Measurements from ENCODE around the gene TOP1. TPM values are rescaled to one million over a fixed set of nuclear protein-coding genes. Genes with fewer than 3 reads are reported as not detected.

TOP1 gene
- total RNA-seq, 6 experiments from 2014 or later, result 17.3 to 29.7 (median 25.5) TPM

DNA sequence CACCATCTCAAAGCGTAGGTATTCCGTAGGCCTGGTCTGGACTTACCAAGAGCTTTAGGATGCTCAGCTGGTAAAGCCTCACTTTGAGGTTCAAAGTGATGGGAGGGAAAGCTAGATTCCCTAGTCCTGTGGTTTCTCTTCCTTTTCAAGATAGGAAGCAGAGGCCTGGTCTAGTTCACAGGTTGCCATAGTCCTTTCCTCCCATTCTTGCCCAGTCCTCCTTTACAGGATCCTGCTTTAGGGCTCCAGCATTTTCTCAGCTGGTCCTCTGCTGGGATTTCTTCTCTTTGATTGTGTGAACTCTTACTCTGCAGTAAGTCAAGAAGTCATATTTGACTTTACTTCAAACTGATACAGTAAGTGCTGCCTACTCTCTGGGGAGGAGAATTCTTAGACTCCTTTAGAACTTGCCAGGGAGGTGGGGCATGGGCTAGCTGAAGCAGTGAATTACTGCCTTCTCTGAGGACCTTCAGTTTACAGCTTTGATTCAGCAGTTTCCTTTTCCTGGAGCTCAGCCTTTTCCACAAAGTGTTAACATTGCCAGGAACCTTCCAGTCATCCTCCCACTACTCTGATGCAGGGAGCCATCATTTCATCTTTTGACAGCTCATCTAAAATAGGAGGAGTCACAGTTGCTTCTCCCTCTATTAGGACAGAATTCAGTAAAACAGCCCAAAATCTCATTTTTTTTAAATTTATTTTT is 65.9 kb downstream of the TOP1 start:
- Histone ChIP-seq H3K27me3 (no peaks in the 10 kb centered on the region), H3K36me3 (peaks cover 0 to 41% (median 12%) of the 10 kb centered on the region in 4 donors), H3K4me3 (no peak overlapping the region), H3K27ac (no peak overlapping the region), H3K4me1 (peaks cover 0 to 19% (median 7%) of the 10 kb centered on the region in 4 donors), H3K9me3 (no peaks in the 10 kb centered on the region)
- no peak for ATAC-seq
- TF ChIP-seq, protein P1, sequence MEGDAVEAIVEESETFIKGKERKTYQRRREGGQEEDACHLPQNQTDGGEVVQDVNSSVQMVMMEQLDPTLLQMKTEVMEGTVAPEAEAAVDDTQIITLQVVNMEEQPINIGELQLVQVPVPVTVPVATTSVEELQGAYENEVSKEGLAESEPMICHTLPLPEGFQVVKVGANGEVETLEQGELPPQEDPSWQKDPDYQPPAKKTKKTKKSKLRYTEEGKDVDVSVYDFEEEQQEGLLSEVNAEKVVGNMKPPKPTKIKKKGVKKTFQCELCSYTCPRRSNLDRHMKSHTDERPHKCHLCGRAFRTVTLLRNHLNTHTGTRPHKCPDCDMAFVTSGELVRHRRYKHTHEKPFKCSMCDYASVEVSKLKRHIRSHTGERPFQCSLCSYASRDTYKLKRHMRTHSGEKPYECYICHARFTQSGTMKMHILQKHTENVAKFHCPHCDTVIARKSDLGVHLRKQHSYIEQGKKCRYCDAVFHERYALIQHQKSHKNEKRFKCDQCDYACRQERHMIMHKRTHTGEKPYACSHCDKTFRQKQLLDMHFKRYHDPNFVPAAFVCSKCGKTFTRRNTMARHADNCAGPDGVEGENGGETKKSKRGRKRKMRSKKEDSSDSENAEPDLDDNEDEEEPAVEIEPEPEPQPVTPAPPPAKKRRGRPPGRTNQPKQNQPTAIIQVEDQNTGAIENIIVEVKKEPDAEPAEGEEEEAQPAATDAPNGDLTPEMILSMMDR (IDR thresholded peaks at IDR 0.05), result no peak
- TF ChIP-seq POLR2A (IDR thresholded peaks at IDR 0.05), result no peak
- intact Hi-C loops (cut with DNase I), result loop anchor here (5.0 to 10.0 kb wide), 2 partner anchors 100 to 107 kb away; no protein-coding TSS in a partner anchor
- DNase-seq, result no peak
- WGBS (ENCODE audit: insufficient coverage, low coverage, low lambda C conversion rate, missing lambda C conversion rate), result 100% methylated on average over 2 of the region's 2 CpGs

DNA sequence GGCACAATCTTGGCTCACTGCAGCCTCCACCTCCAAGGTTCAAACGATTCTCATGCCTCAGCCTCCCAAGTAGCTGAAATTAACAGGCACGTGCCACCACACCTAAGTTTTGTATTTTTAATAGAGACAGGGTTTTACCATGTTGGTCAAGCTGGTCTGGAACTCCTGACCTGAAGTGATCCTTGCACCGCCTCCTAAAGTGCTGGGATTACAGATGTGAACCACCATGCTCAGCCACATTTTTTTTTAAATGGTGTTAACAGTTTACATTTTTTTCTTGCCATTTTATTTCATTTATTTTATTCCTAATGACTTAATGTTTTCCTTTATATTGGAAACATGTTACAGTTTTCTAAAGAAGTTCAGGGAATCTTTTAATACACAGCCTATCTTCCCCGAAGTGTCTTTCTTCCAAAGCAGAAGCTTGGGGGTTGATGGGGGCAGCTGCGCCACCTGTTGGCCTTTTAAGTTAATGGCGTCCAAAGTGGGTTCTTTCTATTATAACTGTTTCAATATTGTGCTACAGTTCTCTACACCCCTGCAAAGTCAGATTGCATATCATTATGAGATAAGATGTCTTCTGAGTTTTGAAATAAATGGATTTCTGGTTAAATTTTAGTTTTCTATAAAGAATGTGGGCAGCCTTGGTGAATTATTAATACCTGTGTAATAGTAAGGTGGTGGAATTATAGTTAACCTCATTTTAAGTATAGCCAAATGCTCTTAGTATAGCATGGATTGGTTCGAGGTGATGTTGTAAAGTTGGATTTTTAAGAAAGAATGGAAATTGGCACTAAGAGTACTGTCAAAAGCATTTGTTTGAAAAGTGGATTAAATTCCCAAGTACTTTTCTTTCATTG is 66.7 kb downstream of the TOP1 start:
- ATAC-seq (peak; percentile 77 to 86 (median 84)), DNase-seq (peak in 1 of 3 donors; percentile 30)
- 39% methylated on average over 7 of the region's 7 CpGs for WGBS (ENCODE audit: insufficient coverage, low coverage, low lambda C conversion rate, missing lambda C conversion rate)

DNA sequence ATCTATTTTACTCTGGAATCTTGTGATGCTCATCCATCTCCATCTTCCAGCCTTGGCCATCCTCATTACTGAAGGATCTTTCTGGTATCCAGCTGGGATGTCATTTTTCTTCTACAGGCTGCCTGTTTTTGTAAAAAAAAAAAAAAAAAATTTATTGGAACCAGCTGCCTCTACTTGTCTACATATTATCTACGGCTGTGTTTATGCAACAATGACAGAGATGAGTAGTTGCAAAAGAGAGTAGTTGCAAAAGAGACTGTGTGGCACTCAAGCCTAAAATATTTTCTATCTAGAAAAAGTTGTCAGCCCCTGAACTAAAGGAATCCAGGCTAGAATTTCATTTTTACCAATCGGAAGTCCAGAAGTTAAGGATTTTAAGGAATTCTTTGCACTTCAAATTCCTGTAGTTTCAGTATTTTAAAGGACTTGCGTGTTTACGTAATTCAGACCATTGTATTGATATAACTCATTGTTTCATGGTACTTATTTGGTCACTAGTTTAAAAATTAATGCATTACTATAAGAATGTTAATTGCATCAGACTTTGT is 70.2 kb downstream of the TOP1 start:
- Histone ChIP-seq H3K27me3 (no peaks in the 10 kb centered on the region), H3K4me3 (no peak overlapping the region), H3K4me1 (peaks cover 0 to 22% (median 8%) of the 10 kb centered on the region in 4 donors), H3K36me3 (peaks cover 0 to 64% (median 15%) of the 10 kb centered on the region in 4 donors), H3K27ac (peak overlapping the region in 1 of 3 donors; percentile 16), H3K9me3 (no peaks in the 10 kb centered on the region)
- peak; percentile 63 to 83 (median 76) for ATAC-seq
- WGBS (ENCODE audit: insufficient coverage, low coverage, low lambda C conversion rate, missing lambda C conversion rate), result 23% methylated on average over 4 of the region's 4 CpGs
- TF ChIP-seq POLR2A (IDR thresholded peaks at IDR 0.05), result no peak
- TF ChIP-seq, protein P1 (IDR thresholded peaks at IDR 0.05), result no peak
- intact Hi-C loops (cut with DNase I), result loop anchor here (5.0 to 10.0 kb wide), 2 partner anchors 104 to 111 kb away; no protein-coding TSS in a partner anchor
- DNase-seq, result no peak

More for the DNA sequence above, 66.7 kb downstream of the TOP1 start:
- Histone ChIP-seq H3K9me3 (no peaks in the 10 kb centered on the region), H3K27ac (no peak overlapping the region), H3K36me3 (peaks cover 0 to 48% (median 15%) of the 10 kb centered on the region in 4 donors), H3K4me3 (no peak overlapping the region), H3K27me3 (no peaks in the 10 kb centered on the region), H3K4me1 (peaks cover 0 to 22% (median 8%) of the 10 kb centered on the region in 4 donors)
- intact Hi-C loops (cut with DNase I), result loop anchor here (5.0 to 10.0 kb wide), 2 partner anchors 101 to 108 kb away; no protein-coding TSS in a partner anchor
- no peak for TF ChIP-seq POLR2A (IDR thresholded peaks at IDR 0.05)
- TF ChIP-seq, protein P1 (IDR thresholded peaks at IDR 0.05), result peak; percentile 76 to 90 (median 83)

DNA sequence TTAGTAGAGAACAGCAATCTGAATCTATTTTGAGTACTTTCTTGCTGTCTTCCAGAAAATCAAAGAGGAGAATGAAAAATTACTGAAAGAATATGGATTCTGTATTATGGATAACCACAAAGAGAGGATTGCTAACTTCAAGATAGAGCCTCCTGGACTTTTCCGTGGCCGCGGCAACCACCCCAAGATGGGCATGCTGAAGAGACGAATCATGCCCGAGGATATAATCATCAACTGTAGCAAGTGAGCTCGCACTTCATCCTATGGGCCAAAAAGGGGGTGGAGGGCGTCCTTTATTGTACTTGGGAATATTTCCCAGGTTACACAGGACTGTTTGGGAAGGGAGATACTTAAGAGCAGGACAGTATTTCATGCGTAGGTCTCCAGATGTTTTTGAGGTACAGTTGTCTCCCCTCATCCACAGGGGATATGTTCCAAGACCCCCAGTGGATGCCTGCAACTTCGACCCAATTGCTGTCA is 71.4 kb downstream of the TOP1 start:
- TF ChIP-seq, protein P1 (IDR thresholded peaks at IDR 0.05), result no peak
- TF ChIP-seq POLR2A (IDR thresholded peaks at IDR 0.05), result no peak

More for the DNA sequence above, 71.4 kb downstream of the TOP1 start:
- no peak overlapping the region for H3K27ac ChIP-seq
- ATAC-seq (no peak), DNase-seq (no peak)
- H3K9me3 ChIP-seq, result no peaks in the 10 kb centered on the region
- intact Hi-C loops (cut with DNase I), result no loop called here
- H3K4me3 ChIP-seq, result no peak overlapping the region
- no peaks in the 10 kb centered on the region for H3K27me3 ChIP-seq
- 94% methylated on average over 7 of the region's 9 CpGs for WGBS (ENCODE audit: insufficient coverage, low coverage, low lambda C conversion rate, missing lambda C conversion rate)
- peaks cover 0 to 66% (median 16%) of the 10 kb centered on the region in 4 donors for H3K36me3 ChIP-seq
- peaks cover 0 to 22% (median 8%) of the 10 kb centered on the region in 4 donors for H3K4me1 ChIP-seq

Measured in right lobe of liver (tissue), 6 donors.